Neuronal stem cell (in vitro differentiated cells): ENCODE results near the gene HOXC12.

Experiments used
- DNase-seq: peaks from one replicate; pipeline ENCODE4 v3.0.0-alpha.2; 2013; ENCODE audit warnings: low spot score
- H2AFZ ChIP-seq: one replicate; pipeline ENCODE4 v1.6.1; 2013; ENCODE audit warnings: mild to moderate bottlenecking, low read length, inconsistent platforms
- H2AK5ac ChIP-seq: 2 replicates; pipeline ENCODE4 v1.6.1; 2013; ENCODE audit warnings: low read depth, mild to moderate bottlenecking, inconsistent platforms, low read length, moderate library complexity, mixed read lengths
- H2BK120ac ChIP-seq: 2 replicates; pipeline ENCODE4 v1.6.1; 2013; ENCODE audit warnings: low read depth, mild to moderate bottlenecking, inconsistent platforms, low read length, moderate library complexity, mixed read lengths
- H2BK12ac ChIP-seq: one replicate; pipeline ENCODE4 v1.6.1; 2013; ENCODE audit warnings: low read length, inconsistent platforms
- H2BK15ac ChIP-seq: 2 replicates; pipeline ENCODE4 v1.6.1; 2013; ENCODE audit warnings: mild to moderate bottlenecking, low read length, inconsistent platforms, mixed read lengths
- H2BK5ac ChIP-seq: one replicate; pipeline ENCODE4 v1.6.1; 2013; ENCODE audit warnings: inconsistent platforms, mild to moderate bottlenecking, low read length, moderate library complexity
- H3K14ac ChIP-seq: one replicate; pipeline ENCODE4 v1.6.1; 2013; ENCODE audit warnings: low read length, inconsistent platforms
- H3K18ac ChIP-seq: 2 replicates; pipeline ENCODE4 v1.6.1; 2013; ENCODE audit warnings: low read length, inconsistent platforms
- H3K23ac ChIP-seq: 2 replicates; pipeline ENCODE4 v1.6.1; 2013; ENCODE audit warnings: low read depth, mild to moderate bottlenecking, mixed read lengths, low read length, inconsistent platforms; ENCODE audit not compliant: poor library complexity
- H3K27ac ChIP-seq: replicated peaks from 3 replicates; pipeline ENCODE4 v1.5.1; 2013; ENCODE audit warnings: low read length, inconsistent platforms
- H3K27me3 ChIP-seq, 3 experiments: 2 replicates each; pipeline ENCODE4 v1.6.1; 2013; ENCODE audit warnings: low read length in 3 of 3, mild to moderate bottlenecking in 2 of 3, inconsistent platforms in 1 of 3, low read depth in 1 of 3, mixed read lengths in 1 of 3, moderate library complexity in 1 of 3; ENCODE audit not compliant: control insufficient read depth in 3 of 3, insufficient read depth in 3 of 3
- H3K36me3 ChIP-seq, 2 donors: replicated peaks in 1 of 2; 2 replicates each; pipeline ENCODE4 v1.6.1; 2013; ENCODE audit warnings: low read length in 2 of 2; ENCODE audit not compliant: control insufficient read depth in 2 of 2, insufficient read depth in 2 of 2
- H3K4ac ChIP-seq: 2 replicates; pipeline ENCODE4 v1.6.1; 2013; ENCODE audit warnings: inconsistent platforms, mild to moderate bottlenecking, low read length, moderate library complexity
- H3K4me1 ChIP-seq, 2 donors: 1 replicate in 1 of 2; 2 replicates in 1 of 2; pipeline ENCODE4 v1.6.1; 2013; ENCODE audit warnings: low read length in 2 of 2, low read depth in 1 of 2; ENCODE audit not compliant: control insufficient read depth in 2 of 2, insufficient read depth in 1 of 2
- H3K4me2 ChIP-seq: one replicate; pipeline ENCODE4 v1.6.1; 2013; ENCODE audit warnings: mild to moderate bottlenecking, low read length, inconsistent platforms; ENCODE audit not compliant: insufficient read depth, poor library complexity, severe bottlenecking
- H3K4me3 ChIP-seq, 2 donors: 2 replicates each; pipeline ENCODE4 v1.5.1; 2013; ENCODE audit warnings: low read length in 2 of 2, mild to moderate bottlenecking in 2 of 2, inconsistent platforms in 1 of 2, moderate library complexity in 1 of 2
- H3K79me1 ChIP-seq: one replicate; pipeline ENCODE4 v1.6.1; 2013; ENCODE audit warnings: low read depth, mild to moderate bottlenecking, inconsistent platforms, low read length, moderate library complexity
- H3K9ac ChIP-seq: one replicate; pipeline ENCODE4 v1.6.1; 2013; ENCODE audit warnings: mild to moderate bottlenecking, low read depth, low read length, inconsistent platforms; ENCODE audit not compliant: poor library complexity
- H3K9me3 ChIP-seq, 2 donors: replicated peaks in 1 of 2; 2 replicates each; pipeline versions ENCODE3 to v1.6.1; 2013; ENCODE audit warnings: low read length in 2 of 2, mild to moderate bottlenecking in 2 of 2, inconsistent platforms in 1 of 2, low read depth in 1 of 2, mixed read lengths in 1 of 2, moderate library complexity in 1 of 2; ENCODE audit not compliant: control insufficient read depth in 2 of 2, insufficient read depth in 1 of 2
- H4K8ac ChIP-seq: one replicate; pipeline ENCODE4 v1.6.1; 2013; ENCODE audit warnings: low read depth, mild to moderate bottlenecking, inconsistent platforms, low read length, moderate library complexity
- H4K91ac ChIP-seq: one replicate; pipeline ENCODE4 v1.6.1; 2013; ENCODE audit warnings: low read length, low read depth, mild to moderate bottlenecking, inconsistent platforms; ENCODE audit not compliant: poor library complexity
- WGBS, 2 donors: extraction: QIAGEN DNeasy Blood & Tissue Kit; methylation state at CpG; one replicate each; pipeline ENCODE4 v1.1.7; 2013; ENCODE audit warnings: missing lambda C conversion rate in 2 of 2, mixed read lengths in 1 of 2; ENCODE audit not compliant: insufficient read length in 2 of 2, insufficient replicate concordance in 1 of 2; ENCODE audit errors: extremely low coverage in 2 of 2; 5-methylcytosine and 5-hydroxymethylcytosine counted together

Gene HOXC12

GRCh38 chr12:54000116-54001114, 45.7 kb downstream of the HOXC12 start, which contains the start of gene HOXC9:
Gene HOXC9, plus strand, starts transcription at chr12:54000161. Its CDS starts 28 bp downstream, at chr12:54000189.
- Histone ChIP-seq H3K27me3 (peaks cover 81 to 100% (median 100%) of the 10 kb centered on the region in 3 experiments), H3K4ac (no peak within 1 kb of the TSS), H4K8ac (peak within 1 kb of the TSS; percentile 3), H2BK120ac (no peak within 1 kb of the TSS), H4K91ac (no peak within 1 kb of the TSS), H2BK15ac (no peak within 1 kb of the TSS), H3K18ac (peak within 1 kb of the TSS; percentile 28), H3K4me2 (no peak within 1 kb of the TSS), H3K4me3 (peak within 1 kb of the TSS in 1 of 2 donors; percentile 15), H3K4me1 (no peaks in the 10 kb centered on the region), H2BK12ac (no peak within 1 kb of the TSS), H3K27ac (no peak within 1 kb of the TSS), H3K23ac (peak within 1 kb of the TSS; percentile 80), H3K9ac (no peak within 1 kb of the TSS), H2AFZ (peak within 1 kb of the TSS; percentile 84), H2AK5ac (peak within 1 kb of the TSS; percentile 46), H2BK5ac (no peak within 1 kb of the TSS), H3K36me3 (no peaks in the 10 kb centered on the region), H3K14ac (no peak within 1 kb of the TSS), H3K79me1 (no peaks in the 10 kb centered on the region), H3K9me3 (peaks cover 0 to 2% of the 10 kb centered on the region in 2 donors)
- no peak for DNase-seq
- WGBS, 2 donors = no CpG with 5 or more reads among the region's 87 CpGs

- Histone ChIP-seq H2BK120ac (no peak overlapping the region), H2BK5ac (no peak overlapping the region), H3K4ac (no peak overlapping the region), H3K14ac (no peak overlapping the region), H3K27me3 (peaks cover 81 to 100% (median 100%) of the 10 kb centered on the region in 3 experiments), H3K79me1 (no peaks in the 10 kb centered on the region), H3K36me3 (no peaks in the 10 kb centered on the region), H3K9me3 (peaks cover 0 to 2% of the 10 kb centered on the region in 2 donors), H4K91ac (no peak overlapping the region), H3K4me2 (no peak overlapping the region), H3K9ac (no peak overlapping the region), H3K27ac (no peak overlapping the region), H3K4me3 (no peak overlapping the region), H2AFZ (no peak overlapping the region), H3K23ac (no peak overlapping the region), H3K18ac (no peak overlapping the region), H2BK15ac (no peak overlapping the region), H3K4me1 (no peaks in the 10 kb centered on the region), H2AK5ac (no peak overlapping the region), H2BK12ac (no peak overlapping the region), H4K8ac (no peak overlapping the region)
- no CpG with 5 or more reads among the region's 8 CpGs for WGBS, 2 donors
- DNase-seq = no peak
These were observed 46.8 kb downstream of the HOXC12 start for GRCh38 chr12:54001283-54002187.

- H2BK15ac ChIP-seq = no peak overlapping the region
- no peak overlapping the region for H4K8ac ChIP-seq
- no peak overlapping the region for H3K9ac ChIP-seq
- H2BK5ac ChIP-seq = no peak overlapping the region
- H3K14ac ChIP-seq = no peak overlapping the region
- H3K4me2 ChIP-seq = no peak overlapping the region
- no peak overlapping the region for H3K4me3 ChIP-seq
- H3K27ac ChIP-seq = no peak overlapping the region
- H3K4me1 ChIP-seq = no peaks in the 10 kb centered on the region
- H3K4ac ChIP-seq = no peak overlapping the region
- DNase-seq = no peak
- no peak overlapping the region for H3K18ac ChIP-seq
- no peaks in the 10 kb centered on the region for H3K36me3 ChIP-seq
- no peak overlapping the region for H2AK5ac ChIP-seq
- H3K9me3 ChIP-seq = peaks cover 0 to 2% of the 10 kb centered on the region in 2 donors
- H2BK120ac ChIP-seq = no peak overlapping the region
- no CpG with 5 or more reads among the region's 19 CpGs for WGBS, 2 donors
- H3K27me3 ChIP-seq = peaks cover 78 to 100% (median 100%) of the 10 kb centered on the region in 3 experiments
- no peak overlapping the region for H2AFZ ChIP-seq
- H2BK12ac ChIP-seq = no peak overlapping the region
- H3K79me1 ChIP-seq = no peaks in the 10 kb centered on the region
- no peak overlapping the region for H4K91ac ChIP-seq
- H3K23ac ChIP-seq = no peak overlapping the region
These were observed 47.7 kb downstream of the HOXC12 start for GRCh38 chr12:54002278-54002914.
